ENCODE measurements around the gene CDH16. TPM values are rescaled to one million over a fixed set of nuclear protein-coding genes. Genes with fewer than 3 reads are reported as not detected.

CDH16 gene
- total RNA-seq, 1 donor from 2014 or later = 0.81 TPM

GRCh38 chr16:66921729-66922450 lies 3.2 kb upstream of the CDH16 start:
- TF ChIP-seq CTCF (conservative IDR thresholded peaks at IDR 0.05; ENCODE audit: low read depth, low read length) = no peak
- no peak overlapping the region for H3K4me3 ChIP-seq (ENCODE audit: low read depth, low read length)
- DNase-seq (ENCODE audit: low read depth) = no peak

GRCh38 chr16:66920924-66921680 lies 2.4 kb upstream of the CDH16 start:
- no peak overlapping the region for H3K4me3 ChIP-seq (ENCODE audit: low read depth, low read length)
- DNase-seq (ENCODE audit: low read depth) = no peak
- TF ChIP-seq CTCF (conservative IDR thresholded peaks at IDR 0.05; ENCODE audit: low read depth, low read length) = no peak

- no peak for DNase-seq (ENCODE audit: low read depth)
- no peak overlapping the region for H3K4me3 ChIP-seq (ENCODE audit: low read depth, low read length)
- no peak for TF ChIP-seq CTCF (conservative IDR thresholded peaks at IDR 0.05; ENCODE audit: low read depth, low read length)
Measured at GRCh38 chr16:66920299-66920590, 1.6 kb upstream of the CDH16 start.

- DNase-seq (ENCODE audit: low read depth) = no peak
- H3K4me3 ChIP-seq (ENCODE audit: low read depth, low read length) = no peak overlapping the region
- no peak for TF ChIP-seq CTCF (conservative IDR thresholded peaks at IDR 0.05; ENCODE audit: low read depth, low read length)
Measured at GRCh38 chr16:66919569-66920298, 1.0 kb upstream of the CDH16 start.

GRCh38 chr16:66918355-66918754 lies 330 bp downstream of the CDH16 start:
- no peak for DNase-seq (ENCODE audit: low read depth)
- no peak for TF ChIP-seq CTCF (conservative IDR thresholded peaks at IDR 0.05; ENCODE audit: low read depth, low read length)
- H3K4me3 ChIP-seq (ENCODE audit: low read depth, low read length) = peak overlapping the region; percentile 53

- no peak for TF ChIP-seq CTCF (conservative IDR thresholded peaks at IDR 0.05; ENCODE audit: low read depth, low read length)
- H3K4me3 ChIP-seq (ENCODE audit: low read depth, low read length) = peak overlapping the region; percentile 53
- no peak for DNase-seq (ENCODE audit: low read depth)
Measured at GRCh38 chr16:66917741-66918140, 944 bp downstream of the CDH16 start.

Data from epithelial cell of proximal tubule (primary cell).